ENCODE data around the gene COBL.

The COBL gene

DNA sequence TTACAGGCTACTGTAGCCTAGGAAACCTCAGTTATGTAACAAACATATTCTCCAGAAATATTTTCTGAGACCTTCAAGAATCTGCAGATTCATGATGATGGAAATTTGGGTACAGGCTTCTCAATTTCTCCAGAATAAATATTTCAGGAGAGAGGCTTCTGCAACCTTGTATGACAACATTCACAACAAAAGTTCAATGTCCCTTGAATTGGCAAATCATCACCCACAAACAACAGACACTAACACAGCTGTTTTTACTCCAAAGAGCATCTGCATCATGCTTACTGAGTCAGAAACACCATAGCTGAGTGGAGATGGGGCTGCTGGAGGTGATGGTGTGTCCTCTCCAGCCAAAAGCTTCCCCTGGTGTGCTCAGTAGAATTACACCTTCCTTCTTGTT lies 9.3 kb upstream of the COBL start:
- DNase-seq: no peak

DNA sequence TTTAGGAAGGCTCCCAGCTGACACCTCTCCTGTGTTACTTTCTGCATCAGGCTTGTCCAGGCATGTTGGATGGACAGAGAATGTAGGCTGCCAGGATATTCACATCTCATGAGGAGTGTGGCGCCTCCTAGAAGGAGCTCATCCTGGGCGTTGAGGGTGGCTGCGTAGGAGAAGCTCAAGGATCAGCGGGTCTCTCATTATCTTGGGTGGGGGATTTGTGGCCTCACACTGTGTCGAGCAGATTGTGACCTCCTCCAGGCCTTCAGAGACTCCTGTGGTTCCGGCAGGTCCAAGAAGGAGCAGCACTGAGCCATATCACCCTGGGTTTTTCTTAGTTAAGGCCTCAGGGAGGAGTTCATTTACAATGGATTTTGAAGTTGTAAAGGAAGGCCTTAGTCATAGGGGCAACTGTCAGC lies 8.7 kb upstream of the COBL start:
- DNase-seq: no peak

DNA sequence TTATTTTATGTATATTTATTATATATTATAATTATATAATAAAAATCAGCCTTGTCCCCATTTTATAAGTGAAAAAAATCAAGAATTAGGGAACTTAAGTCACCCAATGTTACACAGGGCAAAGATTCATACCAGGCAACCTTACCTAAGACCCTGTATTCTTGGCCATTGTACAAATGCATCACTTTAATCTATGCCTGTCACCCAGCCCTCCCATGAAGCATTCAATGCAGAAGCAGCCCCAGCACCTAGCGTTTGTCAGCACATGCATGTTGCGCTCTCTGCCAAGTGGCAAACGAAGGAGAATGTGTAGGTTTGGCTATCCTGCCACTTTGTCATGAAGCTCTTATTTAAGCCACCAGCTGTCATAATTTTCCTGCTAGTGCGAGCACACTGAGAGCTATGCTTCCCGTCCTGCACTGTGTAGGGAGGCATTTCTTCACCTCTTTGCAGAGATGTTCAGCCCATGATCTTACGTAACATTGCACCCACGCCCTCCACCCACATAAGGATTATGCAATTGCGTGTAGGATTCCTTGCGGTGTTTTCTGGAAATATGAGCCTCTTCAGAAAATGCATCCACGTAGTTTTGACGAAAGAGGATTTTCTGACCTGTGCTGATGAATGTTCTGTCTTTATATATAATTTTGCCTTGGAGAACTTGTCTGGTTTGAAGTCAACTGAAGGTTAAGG lies 7.7 kb upstream of the COBL start:
- no peak for DNase-seq

DNA sequence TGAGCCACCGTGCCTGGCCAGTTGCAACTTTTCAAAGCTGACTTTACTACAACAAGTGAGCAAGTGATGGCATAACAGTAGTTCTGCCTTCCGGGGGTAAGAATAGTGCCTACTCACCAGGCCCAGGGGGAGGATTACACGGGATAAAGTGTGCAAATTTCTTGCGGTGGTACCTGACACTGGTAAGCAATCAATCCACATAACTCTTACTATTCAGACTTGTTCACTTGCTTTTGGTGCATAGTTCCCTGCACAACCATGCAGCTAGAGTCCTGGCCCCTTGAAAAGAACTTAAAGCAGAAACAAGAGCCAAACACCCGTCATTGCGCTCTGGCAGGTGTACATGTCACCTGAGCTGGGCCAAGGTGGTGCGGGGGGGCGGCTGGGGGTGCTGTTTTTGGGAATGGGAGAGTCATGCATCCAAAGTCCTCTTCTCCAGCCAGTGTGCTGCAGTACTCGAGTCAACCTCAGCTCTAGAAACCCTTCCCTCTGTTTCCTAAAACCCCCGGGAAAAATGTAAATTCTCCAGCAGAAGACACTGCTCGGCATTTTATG lies 5.4 kb upstream of the COBL start:
- no peak for DNase-seq

DNA sequence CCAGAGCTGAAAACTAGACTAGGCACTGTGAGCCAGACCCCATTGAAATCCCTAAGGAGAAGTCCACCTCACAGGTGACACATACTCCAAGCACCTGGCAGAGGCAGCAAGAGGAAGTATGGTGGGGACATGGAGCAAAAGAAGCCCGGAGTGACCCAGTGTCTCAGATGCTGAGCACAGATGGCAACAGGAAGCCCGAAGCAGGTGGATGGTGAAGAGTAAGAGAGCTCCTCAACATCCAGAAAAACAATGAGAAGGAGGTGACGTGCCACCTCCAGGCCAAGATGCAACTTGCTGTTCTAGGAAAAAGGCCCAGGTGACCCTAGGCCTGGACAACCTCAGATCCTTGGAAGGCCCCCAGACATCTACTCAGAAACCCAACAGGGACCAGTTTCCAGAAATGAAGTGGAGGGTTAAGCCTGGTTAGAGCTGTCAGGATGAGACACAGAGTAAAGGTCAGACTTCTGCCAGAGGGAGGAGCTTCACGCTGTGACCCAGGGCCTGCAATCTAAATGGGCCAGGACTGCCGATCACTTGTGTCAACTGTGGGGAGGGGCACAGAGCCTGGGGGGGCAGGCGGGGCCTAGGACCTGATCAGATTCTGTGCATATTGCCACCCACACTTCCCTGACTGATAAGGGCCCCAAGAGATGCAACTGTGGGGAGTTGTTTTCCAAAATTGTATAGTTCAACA lies 2.4 kb upstream of the COBL start:
- DNase-seq: no peak

DNA sequence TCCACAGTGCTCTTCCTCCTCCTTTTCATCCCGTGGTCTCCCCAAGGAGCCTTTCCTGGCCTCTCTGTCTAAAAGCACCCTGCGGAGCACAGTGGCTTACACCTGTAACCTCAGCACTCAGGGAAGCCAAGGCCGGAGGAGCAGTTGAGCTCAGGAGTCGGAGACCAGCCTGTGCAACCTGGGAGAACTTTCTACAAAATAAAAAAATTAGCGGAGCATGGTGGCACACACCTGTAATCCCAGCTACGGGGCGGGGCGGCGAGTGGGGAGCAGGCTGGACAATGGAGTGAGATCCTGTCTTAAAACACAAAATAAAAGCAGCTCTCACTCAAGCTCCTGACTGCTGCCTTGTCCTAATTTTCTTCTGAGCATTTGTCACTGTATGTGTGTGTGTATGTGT lies 1.4 kb upstream of the COBL start:
- no peak for DNase-seq

DNA sequence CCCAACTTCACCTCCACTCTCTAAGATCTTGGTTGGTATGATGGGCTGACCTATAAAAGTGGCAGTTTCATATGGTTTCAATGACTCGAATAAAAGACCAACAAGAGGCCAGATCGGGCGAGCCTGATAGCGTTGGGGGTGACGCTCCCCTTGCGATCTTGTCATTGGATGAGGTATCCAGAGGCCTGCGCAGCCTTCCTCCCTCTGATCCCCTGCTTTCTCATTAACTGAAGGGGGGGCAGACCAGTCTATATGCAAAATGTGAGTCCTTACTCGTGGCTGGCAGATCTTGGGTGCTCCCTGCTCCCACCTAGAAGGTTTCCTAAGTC lies 937 bp upstream of the COBL start:
- DNase-seq: no peak

DNA sequence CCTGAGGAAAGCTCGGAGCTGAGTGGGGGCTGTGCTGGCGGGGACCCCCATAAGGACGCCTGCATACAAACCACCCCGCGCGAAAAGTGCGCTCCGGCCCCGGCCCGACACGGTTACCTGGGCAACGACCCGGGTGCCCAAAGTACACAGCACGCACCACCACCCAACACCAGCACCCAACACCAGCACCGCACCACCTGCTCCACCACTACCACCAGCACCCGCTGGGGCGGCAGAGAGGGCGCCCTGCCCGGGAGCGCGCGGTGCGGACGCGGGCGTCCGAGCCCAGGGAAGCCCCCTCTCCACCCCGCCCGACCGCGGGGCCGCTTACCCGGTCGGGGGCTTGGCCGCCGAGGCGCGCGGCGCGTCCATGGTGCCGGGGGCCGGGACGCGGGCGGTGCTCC lies 345 bp downstream of the COBL start:
- no peak for DNase-seq

DNA sequence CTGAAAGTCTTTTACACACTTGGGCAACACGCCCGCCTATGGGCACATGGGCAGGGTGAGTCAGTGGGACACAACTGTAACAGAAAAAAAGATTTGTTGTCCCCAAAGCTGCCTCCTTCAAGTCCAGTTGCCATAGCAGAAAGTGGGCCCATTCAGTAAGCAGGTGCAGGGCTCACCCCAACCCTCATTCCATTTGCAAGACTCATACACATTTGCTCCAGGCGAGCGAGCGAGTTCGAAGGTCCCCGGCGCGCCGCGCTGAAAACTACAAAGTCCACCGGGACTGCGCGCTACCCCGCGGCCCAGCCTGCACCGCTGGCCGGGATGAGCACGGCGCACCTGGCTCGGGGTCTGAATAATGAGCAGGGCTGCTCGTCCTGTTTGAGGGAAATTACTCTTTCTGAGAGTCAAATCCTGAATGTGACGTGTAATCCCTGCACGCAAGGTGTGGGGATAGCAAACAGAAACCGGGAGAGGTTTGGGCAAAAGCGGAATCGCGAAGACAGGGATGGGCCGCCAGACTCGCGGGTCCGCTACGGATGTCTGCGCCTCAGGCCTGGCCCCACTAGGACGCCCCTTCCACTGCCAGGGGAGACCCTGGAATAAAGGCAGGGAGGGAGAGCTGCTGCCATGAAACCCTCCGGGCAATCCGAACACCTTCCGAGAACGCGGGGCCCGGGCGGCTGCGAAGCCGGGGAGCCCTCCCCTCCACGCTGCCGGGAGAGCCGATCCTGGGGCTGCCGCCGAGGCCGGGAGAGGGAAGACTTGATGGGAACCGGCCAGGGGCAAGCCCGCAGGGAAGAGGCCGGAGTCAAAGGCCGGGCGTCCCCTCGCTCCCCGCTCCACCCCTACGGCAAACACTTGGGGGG lies 982 bp downstream of the COBL start:
- no peak for DNase-seq

DNA sequence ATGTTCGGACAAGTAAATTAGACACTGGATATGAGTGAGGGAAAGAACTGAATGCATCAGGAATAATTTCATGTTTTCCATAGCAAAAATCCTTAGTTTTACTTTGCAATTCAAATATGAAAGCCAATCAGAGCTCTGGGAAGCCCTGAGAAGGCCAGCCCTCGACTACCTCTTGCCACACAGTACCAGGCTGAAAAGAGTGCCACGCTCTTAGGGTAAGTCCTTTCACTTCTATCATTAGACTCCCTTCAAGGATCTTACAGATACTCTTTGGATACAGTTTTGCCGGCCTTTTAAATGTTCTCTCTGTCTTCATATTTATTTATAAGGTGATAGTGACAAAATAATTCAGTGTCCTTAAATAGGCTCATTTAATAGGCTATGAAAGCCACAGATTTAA lies 1.9 kb downstream of the COBL start:
- no peak for DNase-seq

DNA sequence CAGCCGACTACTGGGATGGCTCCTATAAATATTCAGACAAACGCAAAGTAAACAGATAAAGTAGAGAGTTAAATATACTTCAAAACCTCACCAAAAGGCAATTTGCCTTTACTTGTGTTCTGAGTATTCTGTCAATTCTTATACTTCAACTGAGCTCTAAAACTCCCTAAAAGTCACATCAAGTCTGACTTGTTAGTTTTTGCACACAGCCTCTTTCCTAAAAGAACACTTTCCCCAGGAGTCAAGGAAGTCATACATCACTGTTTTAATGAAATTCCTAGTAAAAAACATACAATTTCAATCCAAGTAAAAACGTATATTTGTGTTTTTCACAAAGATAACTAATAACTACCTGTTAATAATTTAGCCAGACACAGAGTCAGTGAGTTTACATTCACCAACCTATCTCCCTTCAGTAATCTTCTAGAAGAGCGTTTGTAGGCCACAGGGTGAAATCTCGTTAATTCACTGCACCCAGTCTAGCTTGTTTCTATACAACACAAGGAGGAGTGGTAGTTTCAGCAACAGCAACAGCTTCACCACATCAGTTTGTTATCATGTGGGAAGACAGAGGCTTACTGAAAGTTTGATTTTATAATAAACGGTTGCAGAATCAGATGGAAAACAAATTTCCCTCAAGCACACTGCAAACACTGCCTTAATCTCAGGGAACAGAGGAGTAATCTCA lies 2.7 kb downstream of the COBL start:
- DNase-seq: no peak

DNA sequence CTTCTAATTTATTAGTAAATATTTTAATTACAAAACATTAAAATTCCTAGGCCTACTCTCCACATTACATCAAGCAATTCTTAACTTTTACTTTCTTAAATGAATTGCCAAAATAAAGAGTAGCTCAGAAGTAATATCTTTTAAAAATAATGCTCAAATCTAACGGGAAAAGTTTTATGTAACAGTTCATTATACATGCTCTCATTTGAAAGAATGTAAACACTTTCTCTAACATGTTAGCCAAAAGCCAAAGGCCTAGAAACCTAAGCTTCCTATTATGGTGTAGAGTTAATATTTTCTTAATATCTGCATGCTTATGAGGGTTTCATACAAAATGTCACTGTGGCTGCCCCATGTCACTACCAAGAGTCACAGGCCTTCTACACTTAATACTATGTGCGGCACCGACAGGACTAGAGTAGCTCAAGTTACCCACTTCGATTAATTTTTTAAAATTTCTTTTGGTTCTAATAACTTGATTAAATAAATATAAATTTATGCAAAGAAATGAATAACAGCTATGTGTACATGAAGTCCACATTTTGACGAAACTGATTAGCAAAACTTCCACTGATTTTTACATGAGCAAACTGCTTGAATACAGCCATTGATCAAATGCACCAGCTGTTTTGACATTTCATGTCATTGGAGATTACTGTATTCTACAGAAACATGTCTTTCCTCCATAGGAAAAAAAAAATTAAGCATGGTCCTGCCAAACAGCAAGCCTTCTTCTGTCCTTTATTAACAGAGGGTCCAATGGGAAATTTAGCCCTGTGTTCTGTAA lies 3.5 kb downstream of the COBL start:
- no peak for DNase-seq

DNA sequence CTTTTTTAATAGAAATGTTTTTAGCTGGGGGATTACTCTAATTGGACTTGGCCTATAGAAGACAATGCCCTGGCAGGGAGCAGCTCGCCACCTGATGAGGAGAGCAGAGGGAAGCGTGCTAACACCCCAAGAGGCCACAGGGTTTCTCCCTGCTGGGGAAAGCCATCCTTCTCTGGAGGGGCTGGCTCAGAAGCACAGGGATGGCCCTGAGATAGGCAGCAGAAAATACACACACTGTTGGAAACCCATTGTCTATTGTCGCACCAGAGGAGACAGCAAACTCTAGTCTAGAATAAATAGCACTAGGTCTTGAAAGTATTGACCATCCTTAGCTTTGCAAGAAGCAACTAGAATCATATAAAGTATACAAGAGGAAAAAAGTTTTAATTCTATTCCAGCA lies 5.4 kb downstream of the COBL start:
- DNase-seq: no peak

DNA sequence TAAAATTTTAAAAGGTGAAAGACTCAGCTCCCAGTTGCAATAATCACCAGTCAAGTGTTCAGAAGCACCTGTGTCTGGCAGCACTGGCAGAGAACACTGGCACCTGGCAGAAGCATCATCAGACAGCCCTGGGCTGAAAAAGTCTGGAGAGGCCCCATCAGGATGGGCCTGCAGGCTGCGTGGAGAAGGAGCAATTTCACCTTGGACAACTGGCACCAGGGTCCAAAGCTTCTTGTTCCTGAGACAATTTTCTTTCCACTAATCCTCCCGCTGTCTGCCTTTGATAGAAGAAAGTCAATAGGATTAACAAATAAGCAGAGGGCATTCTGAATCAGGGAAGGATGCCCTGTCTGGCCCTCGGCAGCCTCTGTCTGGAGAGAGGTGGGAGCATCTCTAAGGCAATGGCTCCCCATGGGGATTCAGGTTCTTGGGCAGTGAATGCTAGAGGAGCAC lies 6.5 kb downstream of the COBL start:
- no peak for DNase-seq

DNA sequence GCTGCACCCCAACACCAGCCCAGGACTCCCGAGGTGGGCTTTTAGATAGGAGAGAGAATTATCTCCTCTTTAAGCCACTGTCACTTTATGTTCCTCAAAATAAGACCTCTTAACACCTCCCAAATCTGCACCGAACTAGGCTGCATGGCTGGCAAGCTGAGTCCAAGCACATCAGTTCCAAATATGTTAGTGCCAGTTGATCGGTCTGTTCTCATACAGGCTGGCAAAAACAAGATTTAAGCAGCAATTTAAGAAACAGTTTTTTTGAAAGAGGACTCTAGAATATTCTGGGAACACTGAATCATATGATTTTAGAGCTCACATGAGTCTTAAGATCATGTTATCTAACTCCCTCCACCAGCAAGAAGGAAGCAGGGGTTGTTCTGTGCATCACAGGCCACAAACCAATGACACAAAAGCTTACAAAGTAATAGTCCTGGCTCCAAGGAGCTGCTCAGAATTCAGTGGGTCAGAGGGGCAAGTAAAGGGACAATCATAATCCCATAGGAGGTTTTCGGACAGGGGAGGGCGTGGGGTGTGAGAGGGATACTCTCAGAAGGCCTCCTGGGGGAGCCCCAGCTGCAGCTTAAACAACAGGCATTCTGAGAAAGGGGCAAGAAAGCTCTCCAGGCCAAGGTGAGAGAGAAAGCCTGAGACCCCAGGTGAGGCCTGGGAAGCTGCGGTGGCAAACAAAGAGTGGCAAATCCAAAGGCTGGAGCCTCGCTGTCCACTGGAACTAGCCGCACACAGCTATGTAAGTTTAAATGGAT lies 7.1 kb downstream of the COBL start:
- DNase-seq: no peak

DNA sequence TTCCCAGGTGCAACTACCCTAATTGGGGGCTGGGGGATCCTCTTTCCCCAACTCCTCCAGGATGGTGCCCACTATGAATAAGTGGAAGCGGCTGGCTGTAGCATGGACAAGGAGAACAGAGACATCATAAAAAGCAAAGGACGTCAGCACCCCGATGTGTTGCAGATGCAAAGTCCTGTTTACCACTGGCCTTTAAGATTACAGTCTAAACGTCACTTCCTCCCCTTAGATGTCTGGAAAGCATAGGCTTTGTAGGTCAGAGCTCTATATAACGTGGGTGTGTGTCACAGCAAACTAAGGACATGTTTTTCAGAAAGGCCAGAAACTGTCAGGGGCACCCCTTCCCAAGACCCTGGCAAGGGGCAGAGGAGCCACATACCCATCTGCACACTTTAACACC lies 7.9 kb downstream of the COBL start:
- DNase-seq: no peak

DNA sequence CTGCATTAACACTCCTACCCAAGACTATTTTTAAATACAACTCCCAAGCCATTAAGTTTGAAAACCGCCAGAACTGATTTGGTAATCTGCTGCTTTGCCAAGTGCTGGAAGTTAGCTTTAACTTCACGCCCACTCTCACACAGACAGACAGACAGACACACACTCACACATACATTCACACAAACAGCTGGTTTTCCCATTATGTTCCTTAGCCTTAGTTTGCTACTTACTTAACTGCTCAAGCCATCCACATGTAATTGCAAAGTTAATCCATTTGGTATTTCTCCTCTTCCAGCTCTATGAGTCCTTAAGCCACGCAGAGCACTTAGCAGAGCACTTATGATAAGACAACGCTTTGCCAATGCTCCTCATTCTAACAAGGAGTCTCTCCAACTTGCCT lies 8.3 kb downstream of the COBL start:
- DNase-seq: no peak

DNA sequence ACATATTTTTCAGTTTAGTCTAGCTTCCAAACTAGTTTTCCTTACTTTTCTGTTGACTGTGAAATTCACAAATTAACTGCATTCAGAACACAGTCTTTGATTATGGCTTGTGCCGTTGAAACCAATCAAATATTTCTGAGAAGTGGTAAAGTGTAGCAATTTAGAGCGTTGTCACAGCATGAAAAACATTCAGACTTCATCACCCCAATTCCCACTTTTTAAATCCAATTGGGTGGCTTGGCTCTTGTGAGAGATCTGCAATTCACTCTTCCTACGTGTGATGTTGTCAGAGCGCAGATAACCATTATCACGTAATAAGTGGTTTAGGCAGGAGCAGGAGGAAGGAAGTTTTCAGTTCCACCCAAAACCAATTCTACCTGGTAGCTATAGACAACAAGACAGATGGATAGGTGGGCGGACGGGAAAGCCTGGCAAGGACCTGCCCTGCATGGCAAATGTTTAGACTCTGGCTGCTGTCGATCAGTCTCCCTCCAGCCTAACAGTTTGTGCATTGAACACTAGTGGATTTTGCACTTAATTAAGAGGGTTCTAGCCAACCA lies 8.9 kb downstream of the COBL start:
- no peak for DNase-seq

DNA sequence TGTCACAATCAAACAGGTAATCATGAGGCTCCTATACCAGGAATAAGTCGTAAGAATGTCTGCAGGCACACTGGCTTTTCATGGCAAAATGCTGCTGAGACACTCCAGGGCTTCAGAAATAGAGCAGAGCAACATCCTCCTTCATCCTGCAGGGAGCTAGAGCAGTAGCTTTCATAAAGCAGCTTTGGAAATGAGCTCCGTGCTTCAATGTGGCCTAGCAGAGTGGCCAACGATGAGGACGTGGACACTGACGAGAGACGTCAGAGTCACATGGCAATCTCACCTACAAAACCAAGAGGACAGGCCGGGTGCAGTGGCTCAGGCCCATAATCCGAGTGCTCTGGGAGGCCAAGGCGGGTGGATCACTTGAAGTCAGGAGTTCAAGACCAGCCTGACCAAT lies 9.8 kb downstream of the COBL start:
- DNase-seq: no peak

DNA sequence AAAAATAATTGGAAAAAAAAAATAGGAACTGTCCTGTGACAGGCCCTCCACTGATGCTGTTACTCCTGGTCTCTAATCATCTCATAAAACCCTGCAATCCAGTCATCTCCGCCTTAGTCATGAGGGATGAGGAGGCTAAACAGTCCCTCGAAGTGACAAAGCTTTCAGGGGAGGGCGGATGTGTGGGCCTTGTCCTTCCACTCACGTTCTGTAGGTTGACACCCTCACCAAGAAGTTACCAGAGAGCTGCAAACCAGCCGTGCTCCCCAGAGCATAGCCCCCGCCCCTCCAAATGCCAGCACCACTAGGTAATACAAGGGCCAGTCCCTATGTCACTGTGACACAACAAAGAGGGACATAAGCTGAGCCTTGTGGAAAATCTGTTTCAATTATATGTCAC lies 11.9 kb downstream of the COBL start:
- no peak for DNase-seq

DNA sequence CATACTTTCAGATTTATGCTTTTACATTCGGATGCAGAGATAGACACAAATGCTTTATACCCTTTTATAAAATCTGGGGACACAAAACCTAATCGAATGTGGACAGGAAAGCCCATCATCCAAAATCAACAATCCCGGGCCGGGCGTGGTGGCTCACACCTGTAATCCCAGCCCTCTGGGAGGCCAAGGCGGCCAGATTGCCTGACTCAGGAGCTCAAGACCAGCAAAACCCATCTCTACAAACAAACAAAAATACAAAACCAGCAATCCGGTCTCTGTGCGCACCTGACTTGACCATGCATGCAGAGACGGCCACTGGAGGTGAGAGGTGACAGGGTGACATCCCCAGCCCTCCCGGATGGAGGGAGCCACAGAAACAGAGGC lies 13.5 kb downstream of the COBL start:
- DNase-seq: no peak

All from CD4-positive, alpha-beta T cell treated with Interleukin-17A for 4 hours (primary cell).